DND-41 (cell line): Measurements from ENCODE around the gene MAN1A1.

Source experiments
- EZH2 ChIP-seq: IDR thresholded peaks from 3 replicates; pipeline ENCODE4 v1.6.1; 2012; ENCODE audit warnings: borderline replicate concordance, low read depth, mild to moderate bottlenecking, moderate library complexity, low read length, inconsistent platforms; ENCODE audit not compliant: severe bottlenecking
- TF ChIP-seq, protein P1 (sequence below): IDR thresholded peaks from 2 replicates; pipeline ENCODE4 v1.5.1; 2012; ENCODE audit warnings: borderline replicate concordance, low read length, moderate library complexity, mild to moderate bottlenecking; ENCODE audit not compliant: poor library complexity, severe bottlenecking; ENCODE audit errors: extremely low read depth

DNA sequence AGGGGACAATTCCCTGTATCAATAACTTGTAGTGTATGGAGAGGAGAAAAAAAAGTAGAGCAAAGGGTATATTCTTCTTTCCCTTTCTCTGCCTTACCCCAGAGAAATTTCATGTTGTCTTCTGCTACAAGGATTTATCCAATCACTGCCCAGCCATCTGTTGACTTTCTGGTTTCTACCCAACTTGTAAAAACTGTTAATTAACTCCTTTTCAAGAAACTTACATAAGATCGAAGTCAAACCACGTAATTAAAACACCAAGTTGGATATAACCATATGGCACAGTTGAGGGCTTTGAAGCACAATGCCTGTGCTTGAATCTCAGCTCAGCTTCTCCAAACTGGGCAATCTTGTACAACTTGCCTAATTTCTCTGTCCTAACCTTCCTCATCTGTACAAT, 99.5 kb downstream of the MAN1A1 start:
- TF ChIP-seq, protein P1, sequence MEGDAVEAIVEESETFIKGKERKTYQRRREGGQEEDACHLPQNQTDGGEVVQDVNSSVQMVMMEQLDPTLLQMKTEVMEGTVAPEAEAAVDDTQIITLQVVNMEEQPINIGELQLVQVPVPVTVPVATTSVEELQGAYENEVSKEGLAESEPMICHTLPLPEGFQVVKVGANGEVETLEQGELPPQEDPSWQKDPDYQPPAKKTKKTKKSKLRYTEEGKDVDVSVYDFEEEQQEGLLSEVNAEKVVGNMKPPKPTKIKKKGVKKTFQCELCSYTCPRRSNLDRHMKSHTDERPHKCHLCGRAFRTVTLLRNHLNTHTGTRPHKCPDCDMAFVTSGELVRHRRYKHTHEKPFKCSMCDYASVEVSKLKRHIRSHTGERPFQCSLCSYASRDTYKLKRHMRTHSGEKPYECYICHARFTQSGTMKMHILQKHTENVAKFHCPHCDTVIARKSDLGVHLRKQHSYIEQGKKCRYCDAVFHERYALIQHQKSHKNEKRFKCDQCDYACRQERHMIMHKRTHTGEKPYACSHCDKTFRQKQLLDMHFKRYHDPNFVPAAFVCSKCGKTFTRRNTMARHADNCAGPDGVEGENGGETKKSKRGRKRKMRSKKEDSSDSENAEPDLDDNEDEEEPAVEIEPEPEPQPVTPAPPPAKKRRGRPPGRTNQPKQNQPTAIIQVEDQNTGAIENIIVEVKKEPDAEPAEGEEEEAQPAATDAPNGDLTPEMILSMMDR = no peak
- no peak for TF ChIP-seq EZH2
